Stimulated activated effector memory CD8-positive, alpha-beta T cell treated with anti-CD3 and anti-CD28 coated beads, Interleukin-12 subunit alpha, Interleukin-12 subunit beta, amount 100 ng/mL, for 72 hours (primary cell): Measurements from ENCODE around the gene EML1.

Source experiments
- ATAC-seq: fragments of 150-1000 bp; cut with Tn5 transposase; 2 replicates; pipeline ENCODE4 v1.10.0; 2021
- DNase-seq, 2 donors: peaks; one replicate each; pipeline ENCODE4 v3.0.0; 2021 to 2022; ENCODE audit warnings: low spot score in 2 of 2
- H3K27ac Mint-ChIP-seq: one replicate; pipeline ENCODE4 v1.8.0; 2022; ENCODE audit warnings: mild to moderate bottlenecking, mixed read lengths
- H3K36me3 Mint-ChIP-seq: one replicate; pipeline ENCODE4 v1.8.0; 2022; ENCODE audit warnings: mild to moderate bottlenecking, mixed read lengths
- H3K4me1 Mint-ChIP-seq: one replicate; pipeline ENCODE4 v1.8.0; 2022; ENCODE audit warnings: mixed read lengths
- H3K4me3 Mint-ChIP-seq: one replicate; pipeline ENCODE4 v1.8.0; 2022; ENCODE audit warnings: mild to moderate bottlenecking, mixed read lengths
- H3K9me3 Mint-ChIP-seq: one replicate; pipeline ENCODE4 v1.8.0; 2022; ENCODE audit warnings: mixed read lengths

The EML1 gene

GRCh38 chr14:99873653-99874052 is 80.4 kb downstream of the EML1 start:
- ATAC-seq (no peak), DNase-seq (no peak)
- H3K4me1 Mint-ChIP-seq: no peaks in the 10 kb centered on the region
- no peak overlapping the region for H3K4me3 Mint-ChIP-seq
- H3K27ac Mint-ChIP-seq: no peak overlapping the region
- no peaks in the 10 kb centered on the region for H3K9me3 Mint-ChIP-seq
- no peaks in the 10 kb centered on the region for H3K36me3 Mint-ChIP-seq

- Mint-ChIP-seq H3K4me3 (no peak overlapping the region), H3K9me3 (no peaks in the 10 kb centered on the region)
Observed at GRCh38 chr14:99874306-99874705, 81.1 kb downstream of the EML1 start.

GRCh38 chr14:99875421-99875820 is 82.2 kb downstream of the EML1 start:
- no peaks in the 10 kb centered on the region for H3K36me3 Mint-ChIP-seq
- no peak overlapping the region for H3K4me3 Mint-ChIP-seq

More at GRCh38 chr14:99874306-99874705, 81.1 kb downstream of the EML1 start:
- no peak for DNase-seq
- H3K27ac Mint-ChIP-seq: no peak overlapping the region
- H3K4me1 Mint-ChIP-seq: no peaks in the 10 kb centered on the region
- H3K36me3 Mint-ChIP-seq: no peaks in the 10 kb centered on the region
- ATAC-seq: no peak

DNA sequence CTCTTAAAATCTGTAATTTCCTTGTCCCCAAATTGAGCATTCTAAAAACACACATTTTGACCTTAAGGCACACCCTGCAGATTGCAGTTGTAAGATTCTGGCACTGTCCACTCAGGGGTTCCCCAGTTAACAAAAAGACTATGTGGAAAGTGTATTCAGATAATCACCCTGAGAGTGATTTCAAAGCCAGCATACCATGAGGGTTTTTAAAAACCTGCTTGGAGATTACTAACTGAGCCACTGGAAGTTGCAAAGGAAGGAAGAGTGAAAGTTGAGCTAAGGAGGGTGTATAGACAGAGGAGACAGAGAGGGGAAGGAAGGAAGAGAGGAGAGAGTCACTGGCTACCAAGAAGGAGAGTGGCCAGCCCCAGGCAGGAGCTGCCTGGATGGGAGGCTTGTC is 82.6 kb downstream of the EML1 start:
- no peak for DNase-seq
- Mint-ChIP-seq H3K4me1 (no peaks in the 10 kb centered on the region), H3K27ac (no peak overlapping the region), H3K4me3 (no peak overlapping the region), H3K36me3 (no peaks in the 10 kb centered on the region), H3K9me3 (no peaks in the 10 kb centered on the region)
- ATAC-seq: no peak

More at GRCh38 chr14:99875421-99875820, 82.2 kb downstream of the EML1 start:
- H3K9me3 Mint-ChIP-seq: no peaks in the 10 kb centered on the region
- DNase-seq (no peak), ATAC-seq (no peak)
- H3K27ac Mint-ChIP-seq: no peak overlapping the region
- no peaks in the 10 kb centered on the region for H3K4me1 Mint-ChIP-seq

- H3K36me3 Mint-ChIP-seq: no peaks in the 10 kb centered on the region
- ATAC-seq: no peak
- no peaks in the 10 kb centered on the region for H3K9me3 Mint-ChIP-seq
- H3K27ac Mint-ChIP-seq: no peak overlapping the region
- no peak overlapping the region for H3K4me3 Mint-ChIP-seq
- DNase-seq: no peak
- H3K4me1 Mint-ChIP-seq: no peaks in the 10 kb centered on the region
Observed at GRCh38 chr14:99876406-99876805, 83.2 kb downstream of the EML1 start.

- Mint-ChIP-seq H3K27ac (no peak overlapping the region), H3K36me3 (no peaks in the 10 kb centered on the region), H3K4me3 (no peak overlapping the region), H3K9me3 (no peaks in the 10 kb centered on the region), H3K4me1 (no peaks in the 10 kb centered on the region)
- no peak for ATAC-seq
- DNase-seq: no peak
Observed at GRCh38 chr14:99878563-99878962, 85.3 kb downstream of the EML1 start.

DNA sequence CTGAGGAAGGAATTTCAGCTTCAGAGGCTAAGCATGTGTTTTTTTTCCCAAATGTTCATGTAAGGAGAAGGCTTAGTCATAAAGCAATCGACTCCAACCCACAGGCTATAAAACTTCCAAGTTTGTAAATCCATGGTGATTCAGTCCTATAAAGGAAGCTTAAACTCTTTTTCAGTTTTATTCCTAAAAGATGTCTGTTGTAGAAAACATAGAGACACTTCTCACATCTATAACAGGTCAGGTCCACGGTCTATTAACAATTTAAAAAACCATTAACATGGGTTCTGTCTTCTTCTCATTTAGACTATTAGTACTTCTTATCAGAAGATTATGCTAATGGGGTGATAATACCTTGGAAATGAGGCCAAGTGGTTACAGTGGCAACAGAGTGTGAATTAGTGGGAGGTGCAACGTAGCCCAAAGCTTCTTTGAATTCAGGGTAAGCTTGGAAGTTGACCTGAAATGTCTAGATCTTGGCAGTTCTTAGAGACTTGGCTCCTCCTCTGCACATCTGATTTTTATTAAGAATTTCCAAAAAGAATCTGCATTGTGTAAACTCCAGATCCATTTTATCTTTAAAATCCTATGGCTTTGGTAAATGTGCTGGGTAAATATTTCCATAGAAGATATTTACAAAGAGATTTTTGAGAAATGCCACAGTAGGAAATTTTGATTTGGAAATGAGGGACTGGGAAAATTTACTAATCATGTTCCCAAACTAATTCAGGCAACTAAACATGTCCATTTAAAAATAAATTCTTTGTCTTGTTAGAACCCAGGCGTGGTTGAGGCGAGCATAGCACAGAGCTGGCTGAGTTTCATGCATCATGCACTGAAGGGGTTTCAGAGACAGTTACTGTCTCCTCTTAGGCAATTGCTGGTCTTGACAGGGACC is 86.4 kb downstream of the EML1 start:
- no peak overlapping the region for H3K27ac Mint-ChIP-seq
- no peaks in the 10 kb centered on the region for H3K4me1 Mint-ChIP-seq
- DNase-seq: no peak
- H3K36me3 Mint-ChIP-seq: no peaks in the 10 kb centered on the region
- no peaks in the 10 kb centered on the region for H3K9me3 Mint-ChIP-seq
- ATAC-seq: no peak
- H3K4me3 Mint-ChIP-seq: no peak overlapping the region

- ATAC-seq (no peak), DNase-seq (no peak)
- no peaks in the 10 kb centered on the region for H3K36me3 Mint-ChIP-seq
- no peaks in the 10 kb centered on the region for H3K9me3 Mint-ChIP-seq
- no peak overlapping the region for H3K27ac Mint-ChIP-seq
- no peaks in the 10 kb centered on the region for H3K4me1 Mint-ChIP-seq
- no peak overlapping the region for H3K4me3 Mint-ChIP-seq
Observed at GRCh38 chr14:99880651-99881420, 87.6 kb downstream of the EML1 start.

DNA sequence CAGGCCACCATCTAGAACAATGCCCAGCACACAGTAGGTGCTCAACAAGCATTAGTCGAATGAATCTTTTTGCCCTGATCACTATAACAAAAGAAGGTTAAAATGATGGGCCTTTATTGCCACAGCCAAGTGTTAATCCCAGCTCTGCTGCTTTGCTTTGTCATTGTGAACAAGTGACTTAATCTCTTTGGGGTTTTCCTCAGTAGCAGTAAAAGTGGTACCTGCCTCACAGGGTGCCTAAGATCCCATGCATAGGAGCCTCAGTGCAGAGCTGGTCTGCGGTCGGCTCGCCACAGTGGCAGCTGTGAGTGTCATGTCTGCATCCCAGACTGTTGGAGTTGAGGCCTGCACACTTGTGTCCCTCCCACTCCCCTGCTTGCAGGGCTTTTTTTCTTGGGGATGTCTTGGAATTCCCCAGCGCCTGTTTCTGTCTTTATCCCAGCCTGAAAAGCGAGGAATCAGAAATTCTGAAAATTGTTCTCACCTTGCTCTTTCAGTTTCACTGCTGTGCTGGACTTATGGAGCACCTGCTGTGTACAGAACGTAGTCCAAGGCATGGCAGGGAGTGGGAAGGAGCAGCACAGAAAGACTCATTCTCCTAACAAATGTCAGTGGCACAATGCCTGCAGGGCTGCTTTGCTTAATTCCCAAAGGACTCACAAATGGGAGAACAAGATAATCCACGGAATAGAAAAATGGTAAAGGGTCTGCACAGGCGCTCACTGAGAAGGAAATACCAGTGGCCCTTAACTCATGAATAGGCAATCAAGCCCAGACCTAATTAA is 90.8 kb downstream of the EML1 start:
- Mint-ChIP-seq H3K9me3 (no peaks in the 10 kb centered on the region), H3K36me3 (no peaks in the 10 kb centered on the region), H3K4me1 (no peaks in the 10 kb centered on the region), H3K27ac (no peak overlapping the region), H3K4me3 (no peak overlapping the region)
- DNase-seq: no peak
- no peak for ATAC-seq

DNA sequence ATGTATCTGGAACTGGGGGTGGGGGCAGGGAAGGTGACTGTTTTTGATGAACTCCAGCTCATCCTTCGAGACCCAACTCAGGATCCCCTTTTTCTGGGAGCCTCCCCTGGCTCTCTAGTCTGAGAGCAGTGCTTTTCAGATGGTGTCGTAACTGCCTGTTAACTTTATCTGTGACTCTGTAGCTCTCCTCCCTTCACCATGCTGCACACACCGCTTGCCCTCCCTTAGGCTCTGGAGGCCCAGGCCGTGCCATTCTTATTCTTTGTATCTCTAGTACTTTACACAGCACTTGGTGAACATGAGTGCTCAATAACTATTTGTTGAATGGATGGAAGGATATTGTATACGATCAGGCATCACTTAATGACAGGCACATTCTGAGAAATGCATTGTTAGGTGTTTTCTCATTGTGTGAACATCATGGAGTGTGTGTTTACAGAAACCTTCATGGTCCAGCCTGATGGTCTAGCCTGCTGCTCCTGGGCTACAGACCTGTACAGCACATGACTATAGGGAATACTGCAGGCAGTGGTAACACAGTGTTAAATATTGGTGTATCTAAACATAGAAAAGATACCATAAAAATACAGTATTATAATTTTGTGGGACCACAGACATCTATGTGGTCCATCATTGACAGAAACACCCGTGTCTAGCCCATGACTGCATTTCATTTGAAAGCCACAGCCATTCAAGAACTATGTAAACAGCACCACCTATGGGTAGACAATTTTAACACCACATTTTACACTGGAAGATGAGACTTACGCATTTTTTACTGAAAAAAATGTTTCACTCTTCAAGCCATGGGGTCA is 91.8 kb downstream of the EML1 start:
- no peak for DNase-seq

DNA sequence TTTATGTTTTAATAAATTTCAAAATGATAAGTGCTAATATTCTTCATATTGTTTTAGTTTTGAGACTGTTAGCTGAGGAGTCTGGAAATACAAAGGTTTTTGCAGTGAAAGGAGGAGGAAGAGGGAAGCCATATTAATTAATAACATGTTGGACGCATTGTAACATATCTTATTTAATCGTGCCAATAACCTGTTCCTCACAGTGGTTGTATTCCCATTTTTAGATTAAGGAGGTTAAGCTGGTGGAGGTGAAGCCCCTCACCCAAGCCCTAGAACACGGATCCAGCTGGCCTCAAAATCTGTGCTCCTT is 92.4 kb downstream of the EML1 start:
- ATAC-seq (no peak), DNase-seq (no peak)
- Mint-ChIP-seq H3K4me1 (no peaks in the 10 kb centered on the region), H3K9me3 (no peaks in the 10 kb centered on the region), H3K27ac (no peak overlapping the region), H3K36me3 (no peaks in the 10 kb centered on the region), H3K4me3 (no peak overlapping the region)

More for the DNA sequence above, 91.8 kb downstream of the EML1 start:
- no peaks in the 10 kb centered on the region for H3K36me3 Mint-ChIP-seq
- no peaks in the 10 kb centered on the region for H3K4me1 Mint-ChIP-seq
- H3K9me3 Mint-ChIP-seq: no peaks in the 10 kb centered on the region
- ATAC-seq: peak; percentile 78
- H3K27ac Mint-ChIP-seq: no peak overlapping the region
- H3K4me3 Mint-ChIP-seq: no peak overlapping the region

DNA sequence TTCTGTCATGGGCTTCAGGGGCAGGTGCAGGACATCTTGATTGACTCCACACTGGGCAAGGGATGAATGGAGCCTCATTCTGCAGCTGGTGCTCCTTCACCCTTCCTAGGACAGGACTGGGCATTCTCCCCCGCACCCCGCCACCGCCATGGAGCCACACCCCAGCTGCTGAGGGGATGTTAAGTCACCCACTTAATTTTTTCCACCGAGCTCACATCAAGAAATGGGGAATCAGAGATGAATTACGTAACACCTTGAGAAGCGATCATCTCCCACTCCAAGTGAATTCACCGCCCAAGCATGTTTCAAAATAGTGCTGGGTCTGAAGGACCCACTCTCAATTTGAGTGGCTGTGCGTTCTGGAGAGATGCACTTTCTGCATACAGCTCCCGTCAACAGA is 94.2 kb downstream of the EML1 start:
- Mint-ChIP-seq H3K4me3 (no peak overlapping the region), H3K9me3 (no peaks in the 10 kb centered on the region), H3K4me1 (no peaks in the 10 kb centered on the region), H3K27ac (no peak overlapping the region), H3K36me3 (no peaks in the 10 kb centered on the region)
- DNase-seq: no peak
- ATAC-seq: no peak

DNA sequence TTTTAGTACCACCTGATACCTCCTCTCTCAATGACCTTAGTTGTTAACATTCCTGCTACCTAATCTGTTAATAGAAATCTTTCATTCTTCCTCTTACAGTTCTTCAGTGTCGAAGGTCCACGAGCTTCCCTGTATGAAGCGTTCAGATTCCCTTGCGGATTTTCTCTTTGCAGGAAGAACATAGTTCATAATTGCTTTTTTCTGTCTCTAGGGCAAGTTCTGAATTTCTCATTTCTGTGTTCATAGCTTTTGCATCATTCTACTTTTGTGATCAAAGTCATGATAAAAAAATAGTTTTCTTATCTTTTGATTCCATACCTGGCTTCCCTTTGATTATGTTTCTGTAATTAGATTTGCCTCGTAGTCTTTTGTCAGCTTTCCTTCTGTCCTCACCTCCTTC is 94.9 kb downstream of the EML1 start:
- no peaks in the 10 kb centered on the region for H3K9me3 Mint-ChIP-seq
- DNase-seq: no peak
- no peak overlapping the region for H3K4me3 Mint-ChIP-seq
- H3K27ac Mint-ChIP-seq: no peak overlapping the region
- no peaks in the 10 kb centered on the region for H3K36me3 Mint-ChIP-seq
- ATAC-seq: no peak
- no peaks in the 10 kb centered on the region for H3K4me1 Mint-ChIP-seq

- no peak overlapping the region for H3K27ac Mint-ChIP-seq
Observed at GRCh38 chr14:99889268-99889667, 96.1 kb downstream of the EML1 start.

DNA sequence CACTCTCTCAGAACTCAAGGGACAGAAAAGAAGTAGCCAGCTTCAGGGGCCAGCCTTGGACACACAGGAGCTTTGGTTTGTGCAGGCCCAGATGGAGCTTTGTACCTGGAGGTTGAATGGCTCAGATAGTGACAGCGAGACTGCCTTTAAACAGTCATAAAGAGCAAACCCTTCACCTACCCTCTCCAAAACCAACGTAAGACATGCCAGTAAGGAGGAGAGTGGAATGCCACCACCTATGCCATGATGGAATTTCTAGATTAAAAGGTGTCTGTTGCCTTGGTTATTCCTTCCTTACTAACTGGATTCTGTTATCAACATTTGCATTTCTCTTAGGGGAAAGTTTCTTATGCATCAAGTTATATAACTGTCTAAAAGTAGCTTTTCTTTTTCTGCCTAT is 98.1 kb downstream of the EML1 start:
- H3K9me3 Mint-ChIP-seq: no peaks in the 10 kb centered on the region
- H3K36me3 Mint-ChIP-seq: no peaks in the 10 kb centered on the region
- ATAC-seq (no peak), DNase-seq (no peak)
- H3K4me1 Mint-ChIP-seq: no peaks in the 10 kb centered on the region
- no peak overlapping the region for H3K27ac Mint-ChIP-seq
- H3K4me3 Mint-ChIP-seq: no peak overlapping the region

More at GRCh38 chr14:99889268-99889667, 96.1 kb downstream of the EML1 start:
- DNase-seq (no peak), ATAC-seq (no peak)
- no peaks in the 10 kb centered on the region for H3K4me1 Mint-ChIP-seq
- H3K4me3 Mint-ChIP-seq: no peak overlapping the region
- H3K9me3 Mint-ChIP-seq: no peaks in the 10 kb centered on the region
- H3K36me3 Mint-ChIP-seq: no peaks in the 10 kb centered on the region
